MCF 10A (cell line): ENCODE data around the gene TMEM45A. TPM values are rescaled to one million over a fixed set of nuclear protein-coding genes. Genes with fewer than 3 reads are reported as not detected.

Source experiments
- BruUV-seq: library from RNA; stranded (reverse); fragments of 400-500 nt; replicated peaks from 2 replicates; lab custom pipeline; 2021; lab: Mats Ljungman, UMichigan
- CTCF ChIA-PET: fragments of 300-600 bp; sonication (Branson Sonifier 250); formaldehyde crosslinking; extraction: SDS; loops from one replicate; lab custom pipeline; 2021; ENCODE audit warnings: antibody characterized with exemption, inconsistent platforms; lab: Yijun Ruan, JAX
- POLR2A ChIA-PET: fragments of 300-600, 350-650 bp; sonication (Branson Sonifier 250); formaldehyde crosslinking; extraction: SDS; loops from one replicate; lab custom pipeline; 2020; ENCODE audit warnings: antibody characterized with exemption, inconsistent platforms; lab: Yijun Ruan, JAX
- DNase-seq: peaks from one replicate; pipeline ENCODE4 v3.0.0-alpha.2; 2018; ENCODE audit not compliant: unreplicated experiment
- H3K27ac Mint-ChIP-seq: one replicate; pipeline ENCODE4 v1.8.0; 2022; ENCODE audit warnings: mild to moderate bottlenecking, low read depth, mixed read lengths; ENCODE audit not compliant: unreplicated experiment
- H3K27me3 Mint-ChIP-seq: one replicate; pipeline ENCODE4 v1.8.0; 2022; ENCODE audit warnings: mixed read lengths; ENCODE audit not compliant: insufficient read depth, unreplicated experiment
- H3K36me3 Mint-ChIP-seq: one replicate; pipeline ENCODE4 v1.8.0; 2022; ENCODE audit warnings: mild to moderate bottlenecking, moderate library complexity, mixed read lengths; ENCODE audit not compliant: insufficient read depth, unreplicated experiment
- H3K4me1 Mint-ChIP-seq: one replicate; pipeline ENCODE4 v1.8.0; 2022; ENCODE audit warnings: mixed read lengths; ENCODE audit not compliant: insufficient read depth, unreplicated experiment
- H3K4me3 Mint-ChIP-seq: one replicate; pipeline ENCODE4 v1.8.0; 2022; ENCODE audit warnings: mild to moderate bottlenecking, moderate library complexity, mixed read lengths; ENCODE audit not compliant: unreplicated experiment
- H3K9me3 Mint-ChIP-seq: one replicate; pipeline ENCODE4 v1.8.0; 2022; ENCODE audit warnings: mixed read lengths; ENCODE audit not compliant: unreplicated experiment
- CTCF ChIP-seq: fragments of 200-600 bp; IDR thresholded peaks from one replicate; pipeline ENCODE4 v1.8.0; 2022; ENCODE audit warnings: antibody characterized with exemption, mild to moderate bottlenecking; ENCODE audit not compliant: unreplicated experiment
- intact Hi-C: fragments of 100-400 bp; cut with micrococcal nuclease; formaldehyde crosslinking; loops from 2 replicates; pipeline ENCODE4 v1.14.1; 2022
- total RNA-seq: library from RNA; stranded (reverse); gene quantifications from 2 replicates; pipeline ENCODE4 v1.2.3, GENCODE V29; 2022

TMEM45A gene
- total RNA-seq, 1 experiment from 2014 or later, result 4.1 TPM

GRCh38 chr3:100563652-100564211, 71.3 kb downstream of the TMEM45A start:
- Mint-ChIP-seq H3K4me1 (peaks cover 20% of the 10 kb centered on the region), H3K36me3 (no peaks in the 10 kb centered on the region), H3K4me3 (no peak overlapping the region), H3K27ac (no peak overlapping the region), H3K27me3 (no peaks in the 10 kb centered on the region), H3K9me3 (no peaks in the 10 kb centered on the region)
- CTCF ChIA-PET, result interaction anchor here (1.0 to 1.2 kb wide), 3 partner anchors 26 to 101 kb away, joined by 3 to 4 read pairs (median 3); no protein-coding TSS in a partner anchor
- intact Hi-C loops, result no loop called here
- TF ChIP-seq CTCF, result no peak
- DNase-seq, result no peak
- no TSS peak for BruUV-seq
- POLR2A ChIA-PET, result interaction anchor here (0.8 kb wide), 1 partner anchor 37 kb away, joined by 4 read pairs; no protein-coding TSS in a partner anchor

GRCh38 chr3:100570811-100571210, 78.4 kb downstream of the TMEM45A start:
- Mint-ChIP-seq H3K27me3 (no peaks in the 10 kb centered on the region), H3K36me3 (no peaks in the 10 kb centered on the region), H3K9me3 (no peaks in the 10 kb centered on the region), H3K4me1 (no peaks in the 10 kb centered on the region), H3K27ac (no peak overlapping the region), H3K4me3 (no peak overlapping the region)
- DNase-seq, result no peak
- POLR2A ChIA-PET, result no interaction called here
- TF ChIP-seq CTCF, result no peak
- intact Hi-C loops, result no loop called here
- CTCF ChIA-PET, result interaction anchor here (0.6 to 1.0 kb wide), 4 partner anchors 9 to 110 kb away, joined by 3 to 4 read pairs (median 3); no protein-coding TSS in a partner anchor
- BruUV-seq, result no TSS peak

DNA sequence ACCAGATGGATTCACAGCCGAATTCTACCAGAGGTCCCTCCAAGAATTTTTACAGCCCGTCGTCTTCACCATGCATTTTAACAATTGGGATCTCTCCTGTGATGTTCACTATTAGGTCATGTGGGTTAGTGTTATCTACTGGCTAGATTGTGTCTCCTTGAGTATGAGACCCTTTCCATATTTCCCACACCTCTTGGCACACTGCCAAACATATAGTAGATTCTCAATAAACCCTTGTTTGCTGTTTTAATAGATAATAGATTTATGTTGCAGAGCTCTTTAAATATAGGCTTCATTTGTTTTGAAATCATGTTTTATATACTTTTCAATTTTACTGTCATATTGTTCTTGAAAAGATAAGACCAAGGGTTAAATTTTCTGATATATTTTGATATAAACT, 82.1 kb downstream of the TMEM45A start:
- H3K4me1 Mint-ChIP-seq, result no peaks in the 10 kb centered on the region
- no peak overlapping the region for H3K4me3 Mint-ChIP-seq
- no peak for TF ChIP-seq CTCF
- DNase-seq, result no peak
- H3K36me3 Mint-ChIP-seq, result no peaks in the 10 kb centered on the region
- no peaks in the 10 kb centered on the region for H3K9me3 Mint-ChIP-seq
- H3K27ac Mint-ChIP-seq, result no peak overlapping the region
- no TSS peak for BruUV-seq
- POLR2A ChIA-PET, result no interaction called here
- intact Hi-C loops, result no loop called here
- CTCF ChIA-PET, result interaction anchor here (1.0 to 3.9 kb wide), 3 partner anchors 14 to 111 kb away, joined by 3 to 22 read pairs (median 15); no protein-coding TSS in a partner anchor
- no peaks in the 10 kb centered on the region for H3K27me3 Mint-ChIP-seq

DNA sequence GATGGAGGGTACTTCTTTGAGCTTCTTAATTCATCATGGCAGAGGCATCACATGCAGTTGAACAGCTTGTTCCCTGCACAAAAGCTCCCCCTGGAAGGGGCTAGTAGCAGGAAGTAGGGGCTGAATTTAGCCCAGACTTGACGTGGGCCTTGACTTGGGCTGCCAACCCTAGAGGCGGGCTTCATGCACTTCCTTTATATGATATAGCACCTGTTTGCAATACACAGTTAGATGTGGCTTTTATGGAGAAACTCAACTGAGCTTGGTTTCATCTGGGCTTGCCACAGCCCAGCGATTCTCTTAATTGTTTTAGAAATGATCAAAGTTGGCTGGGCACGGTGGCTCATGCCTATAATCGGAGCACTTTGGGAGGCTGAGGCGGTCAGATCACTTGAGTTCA, 83.3 kb downstream of the TMEM45A start:
- Mint-ChIP-seq H3K9me3 (no peaks in the 10 kb centered on the region), H3K27ac (no peak overlapping the region), H3K4me1 (no peaks in the 10 kb centered on the region), H3K4me3 (no peak overlapping the region), H3K36me3 (no peaks in the 10 kb centered on the region), H3K27me3 (no peaks in the 10 kb centered on the region)
- BruUV-seq, result no TSS peak
- CTCF ChIA-PET, result interaction anchor here (0.6 to 3.9 kb wide), 5 partner anchors 13 to 134 kb away, joined by 3 to 22 read pairs (median 5); no protein-coding TSS in a partner anchor
- DNase-seq, result no peak
- POLR2A ChIA-PET, result interaction anchor here (1.2 kb wide), 1 partner anchor 14 kb away, joined by 4 read pairs; no protein-coding TSS in a partner anchor
- TF ChIP-seq CTCF, result no peak
- intact Hi-C loops, result no loop called here
